HAP-1 (cell line): ENCODE results near the gene ALG9.
A peak's percentile ranks its signal among the peaks of the same experiment; 100 is the strongest.

ENCODE experiments used
- DNase-seq, 2 experiments: peaks; one replicate each; pipeline ENCODE4 v3.0.0-alpha.2; 2016 to 2020; ENCODE audit warnings: low spot score in 2 of 2
- H3K27me3 ChIP-seq: fragments of 250-450 bp; sonication (Bioruptor Pico); 2 replicates; pipeline ENCODE4 v1.5.1; 2020; ENCODE audit warnings: low read depth, mild to moderate bottlenecking, moderate library complexity
- H3K36me3 ChIP-seq: fragments of 250-450 bp; sonication (Bioruptor Pico); replicated peaks from 2 replicates; pipeline ENCODE4 v1.5.1; 2020; ENCODE audit warnings: mild to moderate bottlenecking
- H3K4me1 ChIP-seq: fragments of 250-450 bp; sonication (Bioruptor Pico); 2 replicates; pipeline ENCODE4 v1.5.1; 2020; ENCODE audit warnings: mild to moderate bottlenecking
- H3K4me3 ChIP-seq: fragments of 250-450 bp; sonication (Bioruptor Pico); 2 replicates; pipeline ENCODE4 v1.5.1; 2020; ENCODE audit warnings: mild to moderate bottlenecking, moderate library complexity
- H3K9me3 ChIP-seq: fragments of 250-450 bp; sonication (Bioruptor Pico); 2 replicates; pipeline ENCODE4 v1.5.1; 2020; ENCODE audit warnings: mild to moderate bottlenecking, moderate library complexity
- in situ Hi-C: fragments of 300-500 bp; cut with MboI; formaldehyde crosslinking; loops from 3 replicates; pipeline ENCODE4 v1.14.3; 2020; ENCODE audit warnings: low sequenced_read_pairs, inconsistent platforms, mixed read lengths

Gene ALG9

GRCh38 chr11:111837366-111837891, 34.0 kb downstream of the ALG9 start:
- H3K27me3 ChIP-seq = no peaks in the 10 kb centered on the region
- in situ Hi-C loops = no loop called here
- no peak overlapping the region for H3K4me3 ChIP-seq
- no peak for DNase-seq
- no peaks in the 10 kb centered on the region for H3K36me3 ChIP-seq
- no peaks in the 10 kb centered on the region for H3K4me1 ChIP-seq
- H3K9me3 ChIP-seq = no peaks in the 10 kb centered on the region

GRCh38 chr11:111836721-111837120, 34.7 kb downstream of the ALG9 start:
- H3K4me1 ChIP-seq = no peaks in the 10 kb centered on the region
- H3K9me3 ChIP-seq = no peaks in the 10 kb centered on the region
- H3K27me3 ChIP-seq = no peaks in the 10 kb centered on the region
- in situ Hi-C loops = no loop called here
- no peaks in the 10 kb centered on the region for H3K36me3 ChIP-seq
- no peak for DNase-seq
- H3K4me3 ChIP-seq = no peak overlapping the region

GRCh38 chr11:111836162-111836561, 35.2 kb downstream of the ALG9 start:
- H3K4me3 ChIP-seq = no peak overlapping the region
- in situ Hi-C loops = no loop called here
- no peaks in the 10 kb centered on the region for H3K4me1 ChIP-seq
- no peaks in the 10 kb centered on the region for H3K36me3 ChIP-seq
- H3K9me3 ChIP-seq = no peaks in the 10 kb centered on the region
- DNase-seq = no peak
- H3K27me3 ChIP-seq = no peaks in the 10 kb centered on the region

GRCh38 chr11:111835665-111836064, 35.7 kb downstream of the ALG9 start:
- no peak overlapping the region for H3K4me3 ChIP-seq
- H3K4me1 ChIP-seq = no peaks in the 10 kb centered on the region
- in situ Hi-C loops = no loop called here
- no peak for DNase-seq
- no peaks in the 10 kb centered on the region for H3K36me3 ChIP-seq
- no peaks in the 10 kb centered on the region for H3K27me3 ChIP-seq
- H3K9me3 ChIP-seq = no peaks in the 10 kb centered on the region

GRCh38 chr11:111834432-111835163, 36.8 kb downstream of the ALG9 start:
- peak in 1 of 2 experiments; percentile 18 for DNase-seq
- Histone ChIP-seq H3K36me3 (no peaks in the 10 kb centered on the region), H3K9me3 (no peaks in the 10 kb centered on the region), H3K4me3 (no peak overlapping the region), H3K27me3 (no peaks in the 10 kb centered on the region), H3K4me1 (no peaks in the 10 kb centered on the region)
- in situ Hi-C loops = no loop called here

GRCh38 chr11:111833524-111833923, 37.9 kb downstream of the ALG9 start:
- H3K4me3 ChIP-seq = no peak overlapping the region
- in situ Hi-C loops = no loop called here
- H3K4me1 ChIP-seq = no peaks in the 10 kb centered on the region
- no peaks in the 10 kb centered on the region for H3K9me3 ChIP-seq
- H3K27me3 ChIP-seq = no peaks in the 10 kb centered on the region
- no peaks in the 10 kb centered on the region for H3K36me3 ChIP-seq
- no peak for DNase-seq

- in situ Hi-C loops = no loop called here
- no peak for DNase-seq
- Histone ChIP-seq H3K9me3 (no peaks in the 10 kb centered on the region), H3K4me3 (no peak overlapping the region), H3K4me1 (no peaks in the 10 kb centered on the region), H3K36me3 (no peaks in the 10 kb centered on the region), H3K27me3 (no peaks in the 10 kb centered on the region)
Observed at GRCh38 chr11:111829185-111829968, 42.0 kb downstream of the ALG9 start.

- in situ Hi-C loops = no loop called here
- Histone ChIP-seq H3K4me3 (no peak overlapping the region), H3K27me3 (no peaks in the 10 kb centered on the region), H3K4me1 (peaks cover 7% of the 10 kb centered on the region), H3K9me3 (no peaks in the 10 kb centered on the region), H3K36me3 (no peaks in the 10 kb centered on the region)
- no peak for DNase-seq
Observed at GRCh38 chr11:111826322-111826950, 44.9 kb downstream of the ALG9 start.

- no peak for DNase-seq
- Histone ChIP-seq H3K4me1 (peaks cover 7% of the 10 kb centered on the region), H3K36me3 (no peaks in the 10 kb centered on the region), H3K9me3 (no peaks in the 10 kb centered on the region), H3K27me3 (no peaks in the 10 kb centered on the region), H3K4me3 (no peak overlapping the region)
- in situ Hi-C loops = loop anchor here (25.0 kb wide), 1 partner anchor 536 kb away; the partner anchor contains the start of gene POU2AF3
Observed at GRCh38 chr11:111823629-111824028, 47.8 kb downstream of the ALG9 start.

- no peak overlapping the region for H3K4me3 ChIP-seq
- in situ Hi-C loops = loop anchor here (25.0 kb wide), 1 partner anchor 536 kb away; the partner anchor contains the start of gene POU2AF3
- no peaks in the 10 kb centered on the region for H3K27me3 ChIP-seq
- no peaks in the 10 kb centered on the region for H3K9me3 ChIP-seq
- DNase-seq = peak in 1 of 2 experiments; percentile 58
- no peaks in the 10 kb centered on the region for H3K36me3 ChIP-seq
- H3K4me1 ChIP-seq = peaks cover 7% of the 10 kb centered on the region
Observed at GRCh38 chr11:111823131-111823530, 48.2 kb downstream of the ALG9 start.

GRCh38 chr11:111819829-111820237, 51.5 kb downstream of the ALG9 start:
- peaks cover 8% of the 10 kb centered on the region for H3K4me1 ChIP-seq
- H3K27me3 ChIP-seq = no peaks in the 10 kb centered on the region
- H3K9me3 ChIP-seq = no peaks in the 10 kb centered on the region
- H3K4me3 ChIP-seq = no peak overlapping the region
- DNase-seq = no peak
- in situ Hi-C loops = loop anchor here (25.0 kb wide), 1 partner anchor 533 kb away; the partner anchor contains the start of gene POU2AF3
- H3K36me3 ChIP-seq = no peaks in the 10 kb centered on the region

GRCh38 chr11:111819161-111819828, 52.1 kb downstream of the ALG9 start:
- no peaks in the 10 kb centered on the region for H3K27me3 ChIP-seq
- H3K4me1 ChIP-seq = peaks cover 14% of the 10 kb centered on the region
- DNase-seq = no peak
- H3K36me3 ChIP-seq = no peaks in the 10 kb centered on the region
- no peak overlapping the region for H3K4me3 ChIP-seq
- no peaks in the 10 kb centered on the region for H3K9me3 ChIP-seq
- in situ Hi-C loops = loop anchor here (25.0 kb wide), 1 partner anchor 532 kb away; the partner anchor contains the start of gene POU2AF3

GRCh38 chr11:111815489-111815888, 55.9 kb downstream of the ALG9 start:
- in situ Hi-C loops = loop anchor here (25.0 kb wide), 1 partner anchor 528 kb away; the partner anchor contains the start of gene POU2AF3
- no peak for DNase-seq
- H3K9me3 ChIP-seq = no peaks in the 10 kb centered on the region
- H3K4me1 ChIP-seq = peaks cover 6% of the 10 kb centered on the region
- H3K4me3 ChIP-seq = no peak overlapping the region
- no peaks in the 10 kb centered on the region for H3K36me3 ChIP-seq
- no peaks in the 10 kb centered on the region for H3K27me3 ChIP-seq
